Hepatocyte (in vitro differentiated cells): Measurements from ENCODE around the gene ZNF330.

Experiments
- EZH2 ChIP-seq: fragments of 200-600 bp; sonication (generic); IDR thresholded peaks from 2 replicates; pipeline ENCODE4 v1.6.1; 2016; ENCODE audit warnings: antibody characterized with exemption, mild to moderate bottlenecking, borderline replicate concordance
- TF ChIP-seq, protein P1 (sequence below): fragments of 200-600 bp; sonication (generic); IDR thresholded peaks from 2 replicates; pipeline ENCODE4 v1.5.1; 2016; ENCODE audit warnings: antibody characterized with exemption, mild to moderate bottlenecking; ENCODE audit not compliant: poor library complexity

DNA sequence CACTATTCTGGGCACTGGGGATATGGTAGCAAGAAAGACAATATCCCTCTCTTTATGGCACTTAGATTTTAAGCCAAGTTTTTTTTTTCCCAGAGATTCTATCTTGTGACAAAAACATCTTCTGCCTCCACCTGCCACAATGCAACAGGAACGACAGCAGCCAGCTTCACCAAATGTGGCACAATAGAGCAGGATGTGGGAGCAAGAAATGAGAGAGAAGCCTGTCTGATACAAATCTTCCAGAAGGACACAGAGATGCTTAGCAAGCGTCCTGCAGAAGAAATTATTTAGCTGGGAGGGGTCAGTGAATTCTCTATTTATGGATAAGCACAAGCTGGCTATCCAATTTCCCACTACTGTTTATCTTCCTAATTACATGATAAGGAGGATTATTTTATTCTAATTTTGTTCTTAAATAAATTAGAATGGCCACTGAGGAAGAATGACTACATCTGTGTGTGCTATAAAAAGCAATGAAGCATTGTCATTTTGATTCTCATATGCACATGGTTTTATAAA lies 27.1 kb upstream of the ZNF330 start:
- TF ChIP-seq, protein P1, sequence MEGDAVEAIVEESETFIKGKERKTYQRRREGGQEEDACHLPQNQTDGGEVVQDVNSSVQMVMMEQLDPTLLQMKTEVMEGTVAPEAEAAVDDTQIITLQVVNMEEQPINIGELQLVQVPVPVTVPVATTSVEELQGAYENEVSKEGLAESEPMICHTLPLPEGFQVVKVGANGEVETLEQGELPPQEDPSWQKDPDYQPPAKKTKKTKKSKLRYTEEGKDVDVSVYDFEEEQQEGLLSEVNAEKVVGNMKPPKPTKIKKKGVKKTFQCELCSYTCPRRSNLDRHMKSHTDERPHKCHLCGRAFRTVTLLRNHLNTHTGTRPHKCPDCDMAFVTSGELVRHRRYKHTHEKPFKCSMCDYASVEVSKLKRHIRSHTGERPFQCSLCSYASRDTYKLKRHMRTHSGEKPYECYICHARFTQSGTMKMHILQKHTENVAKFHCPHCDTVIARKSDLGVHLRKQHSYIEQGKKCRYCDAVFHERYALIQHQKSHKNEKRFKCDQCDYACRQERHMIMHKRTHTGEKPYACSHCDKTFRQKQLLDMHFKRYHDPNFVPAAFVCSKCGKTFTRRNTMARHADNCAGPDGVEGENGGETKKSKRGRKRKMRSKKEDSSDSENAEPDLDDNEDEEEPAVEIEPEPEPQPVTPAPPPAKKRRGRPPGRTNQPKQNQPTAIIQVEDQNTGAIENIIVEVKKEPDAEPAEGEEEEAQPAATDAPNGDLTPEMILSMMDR: no peak
- no peak for TF ChIP-seq EZH2
